SJSA1 (cell line): ENCODE results near the gene SART3. TPM values are rescaled to one million over a fixed set of nuclear protein-coding genes. Genes with fewer than 3 reads are reported as not detected.

Experiments
- DNase-seq, 2 experiments: peaks; one replicate each; pipeline ENCODE4 v3.0.0-alpha.2; 2015 to 2020; ENCODE audit warnings: low spot score in 2 of 2, low read depth in 1 of 2
- H3K27ac ChIP-seq: fragments of 250-450 bp; sonication (Bioruptor Pico); 2 replicates; pipeline ENCODE4 v1.5.1; 2020; ENCODE audit warnings: mild to moderate bottlenecking, moderate library complexity
- H3K27me3 ChIP-seq: fragments of 250-450 bp; sonication (Bioruptor Pico); replicated peaks from 2 replicates; pipeline ENCODE4 v1.5.1; 2020; ENCODE audit warnings: mild to moderate bottlenecking, moderate library complexity
- H3K36me3 ChIP-seq: fragments of 250-450 bp; sonication (Bioruptor Pico); 2 replicates; pipeline ENCODE4 v1.5.1; 2020; ENCODE audit warnings: mild to moderate bottlenecking
- H3K4me1 ChIP-seq: fragments of 250-450 bp; sonication (Bioruptor Pico); replicated peaks from 2 replicates; pipeline ENCODE4 v1.6.1; 2021; ENCODE audit warnings: mild to moderate bottlenecking
- H3K4me3 ChIP-seq: fragments of 250-450 bp; sonication (Bioruptor Pico); 2 replicates; pipeline ENCODE4 v1.5.1; 2020; ENCODE audit warnings: mild to moderate bottlenecking
- H3K9me3 ChIP-seq: fragments of 250-450 bp; sonication (Bioruptor Pico); replicated peaks from 2 replicates; pipeline ENCODE4 v1.5.1; 2020; ENCODE audit warnings: mild to moderate bottlenecking
- total RNA-seq: library from RNA; depleted of rRNA; stranded (reverse); fragments of >200 nt; shearing (Covaris generic); gene quantifications from 2 replicates; pipeline ENCODE4 v1.2.3, GENCODE V29; 2014

The SART3 gene
- total RNA-seq, 1 experiment from 2014 or later = 57.3 TPM

DNA sequence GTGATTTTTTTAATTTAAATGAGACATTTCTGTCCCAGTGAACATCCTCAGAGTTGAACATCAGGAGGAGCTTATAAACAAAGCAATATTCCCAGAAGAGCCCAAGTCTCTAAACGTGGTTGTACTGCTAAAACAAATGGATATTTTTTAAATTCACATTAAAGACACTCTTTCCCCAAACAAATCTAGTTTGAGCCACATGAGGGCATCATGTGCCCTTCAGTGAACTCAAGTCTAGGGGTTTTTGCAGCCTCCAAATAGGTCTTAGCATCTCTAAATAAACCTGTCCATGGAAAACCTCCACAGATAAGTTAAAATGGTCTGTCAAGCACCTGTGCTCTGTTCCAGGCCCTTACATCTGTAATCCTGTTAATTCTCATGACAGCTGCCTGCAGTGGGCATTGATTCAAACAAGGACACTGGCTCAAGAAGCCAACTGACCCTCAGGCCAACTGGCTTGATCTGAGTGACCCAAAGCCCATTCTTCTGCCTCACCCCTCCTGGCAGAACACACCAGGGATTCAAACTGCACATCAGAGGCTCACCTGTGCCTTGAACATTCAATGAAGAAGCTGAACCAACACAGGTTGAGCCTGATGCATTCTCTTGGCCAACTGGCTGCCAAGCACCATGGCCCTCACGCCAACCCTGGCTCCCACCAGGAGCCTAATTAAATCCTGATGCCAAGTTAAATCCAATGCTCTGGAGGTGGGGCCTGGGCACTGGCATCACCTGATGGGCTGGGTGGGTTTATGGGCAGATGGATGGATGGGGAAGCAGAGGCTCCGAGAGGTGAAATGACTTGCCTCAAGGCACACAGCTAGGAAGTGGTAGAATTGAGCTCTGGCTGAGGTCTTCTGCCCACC lies 10.0 kb upstream of the SART3 start:
- no peaks in the 10 kb centered on the region for H3K9me3 ChIP-seq
- H3K4me1 ChIP-seq = peaks cover 22% of the 10 kb centered on the region
- DNase-seq = peak; percentile 27 to 37
- H3K4me3 ChIP-seq = no peak overlapping the region
- H3K27me3 ChIP-seq = no peaks in the 10 kb centered on the region
- no peak overlapping the region for H3K27ac ChIP-seq
- peaks cover 40% of the 10 kb centered on the region for H3K36me3 ChIP-seq

DNA sequence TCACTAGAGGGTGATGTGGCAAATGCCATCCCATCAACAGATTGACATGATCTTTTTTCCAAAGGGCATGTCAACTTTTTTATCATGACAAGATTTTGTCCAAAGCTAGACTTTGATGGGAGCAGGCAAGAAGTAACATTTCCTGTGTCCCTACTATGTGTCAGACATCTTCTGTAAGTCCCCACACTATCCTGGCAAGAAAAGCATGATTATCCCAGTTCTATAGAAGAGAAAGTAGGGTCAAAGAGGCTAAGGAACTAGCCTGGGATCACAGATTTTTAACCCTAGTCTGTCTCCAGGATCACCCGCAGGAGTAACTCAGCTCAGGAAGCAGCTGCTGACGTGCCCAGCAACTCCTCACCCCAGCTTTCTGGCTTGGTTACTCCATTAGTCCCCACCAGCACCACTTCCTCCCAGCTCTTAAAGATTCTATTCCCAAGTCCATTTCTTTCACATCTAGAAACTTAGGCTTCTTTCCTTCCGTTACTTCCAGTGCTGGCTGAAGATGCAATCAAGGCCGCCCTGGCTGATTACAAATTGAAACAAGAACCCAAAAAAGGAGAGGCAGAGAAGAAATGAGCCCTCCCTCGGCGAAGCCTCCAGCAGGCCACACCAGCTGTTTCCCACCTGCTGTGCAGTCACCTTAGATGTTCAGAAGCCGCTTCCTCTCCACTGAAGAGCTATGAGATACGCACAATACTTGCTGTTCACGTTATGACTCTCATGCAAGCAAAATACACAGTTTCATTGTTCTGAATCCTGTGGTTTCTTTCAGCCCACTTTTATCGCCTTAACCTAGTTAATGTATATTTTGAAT lies 7.6 kb upstream of the SART3 start:
- DNase-seq = peak in 1 of 2 experiments; percentile 10
- peaks cover 61% of the 10 kb centered on the region for H3K36me3 ChIP-seq
- H3K9me3 ChIP-seq = no peaks in the 10 kb centered on the region
- H3K27me3 ChIP-seq = no peaks in the 10 kb centered on the region
- no peak overlapping the region for H3K27ac ChIP-seq
- no peak overlapping the region for H3K4me3 ChIP-seq
- peaks cover 29% of the 10 kb centered on the region for H3K4me1 ChIP-seq

DNA sequence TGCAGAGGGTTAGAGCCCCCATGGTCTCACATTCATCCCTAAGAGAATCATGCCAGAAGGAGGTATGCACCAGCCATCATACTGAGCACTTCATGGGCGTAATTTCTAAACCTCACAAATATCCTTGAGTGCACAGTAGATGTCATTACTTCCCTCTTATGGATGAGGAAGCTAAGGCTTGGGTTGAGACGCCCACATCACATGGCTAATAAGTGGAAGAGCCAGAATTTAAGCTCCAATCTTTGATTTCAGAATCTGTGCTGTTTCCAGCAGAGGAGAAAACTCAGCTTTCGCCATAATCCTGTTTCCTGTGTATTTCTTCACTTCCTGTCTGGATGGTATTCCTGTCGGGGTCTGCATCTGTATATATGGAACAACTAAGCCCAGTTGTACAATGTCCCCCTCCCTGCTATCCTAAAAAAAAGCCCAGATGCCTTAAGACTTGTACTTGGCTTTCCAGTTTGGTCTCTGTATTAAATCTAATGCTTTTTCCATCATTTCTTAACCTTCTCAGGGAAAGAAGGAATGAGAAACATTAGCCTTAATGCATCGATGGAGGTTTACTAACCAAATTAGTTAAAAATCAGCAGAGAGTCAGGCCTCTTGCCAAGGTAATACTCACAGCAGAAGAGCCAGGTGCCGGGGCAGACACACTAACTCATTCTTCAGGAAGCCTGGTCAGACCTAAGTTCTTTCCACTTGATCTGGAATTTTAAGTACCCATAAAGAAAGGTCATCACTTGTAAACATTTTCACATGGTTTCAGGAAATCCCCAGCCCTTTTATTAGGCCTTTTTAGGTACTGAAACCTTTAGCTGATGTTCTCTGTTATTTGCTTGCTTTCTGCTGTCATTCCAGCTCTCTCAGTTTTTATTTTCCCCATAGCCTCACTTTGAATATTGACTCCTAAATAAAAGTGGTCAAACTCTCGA lies 6.7 kb upstream of the SART3 start:
- H3K27ac ChIP-seq = no peak overlapping the region

DNA sequence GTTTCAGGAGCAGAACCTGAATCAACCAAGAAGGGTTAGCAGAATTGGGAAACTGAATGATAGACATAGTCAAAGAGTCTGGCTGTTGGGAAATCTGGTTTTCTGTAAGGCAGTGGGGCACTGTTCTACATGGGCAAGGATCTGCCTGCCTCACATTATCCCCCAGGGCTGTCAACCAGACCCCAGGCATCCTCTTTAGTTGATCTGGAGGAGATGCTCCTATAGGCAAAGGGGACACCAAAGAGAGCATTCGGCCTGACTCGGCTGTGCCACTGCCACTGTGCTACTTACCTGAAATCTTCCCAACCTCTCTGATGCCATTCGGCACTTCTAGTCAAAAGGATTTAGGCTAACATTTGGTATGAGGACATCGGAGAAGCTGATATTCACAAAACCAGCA lies 5.5 kb upstream of the SART3 start:
- Histone ChIP-seq H3K4me3 (no peak overlapping the region), H3K9me3 (no peaks in the 10 kb centered on the region), H3K27me3 (no peaks in the 10 kb centered on the region), H3K36me3 (peaks cover 61% of the 10 kb centered on the region), H3K27ac (no peak overlapping the region), H3K4me1 (peaks cover 17% of the 10 kb centered on the region)
- peak in 1 of 2 experiments; percentile 12 for DNase-seq

More for the DNA sequence above, 6.7 kb upstream of the SART3 start:
- H3K4me1 ChIP-seq = peaks cover 28% of the 10 kb centered on the region
- no peak for DNase-seq
- H3K27me3 ChIP-seq = no peaks in the 10 kb centered on the region
- H3K36me3 ChIP-seq = peaks cover 61% of the 10 kb centered on the region
- no peak overlapping the region for H3K4me3 ChIP-seq
- H3K9me3 ChIP-seq = no peaks in the 10 kb centered on the region

DNA sequence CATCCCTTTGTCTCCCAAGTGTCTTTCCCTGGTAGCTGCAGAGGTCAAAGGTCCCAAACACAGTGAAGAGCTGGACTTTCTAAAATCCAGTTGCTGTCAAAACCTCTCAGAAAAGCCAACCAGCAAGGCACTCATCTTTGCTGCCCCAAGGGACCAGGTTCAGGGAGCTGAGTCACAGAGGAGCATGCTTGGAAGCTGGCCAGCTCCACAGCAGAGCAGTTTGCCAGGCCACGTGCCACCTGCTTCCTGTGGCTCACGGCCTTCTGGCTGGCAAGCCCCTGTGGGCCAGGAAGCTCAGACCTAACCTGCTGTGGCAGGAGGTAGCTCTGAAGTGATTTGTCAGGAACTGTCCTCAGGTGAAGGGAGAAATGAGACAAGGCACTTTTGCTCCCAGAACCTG lies 5.0 kb upstream of the SART3 start:
- Histone ChIP-seq H3K4me3 (no peak overlapping the region), H3K27ac (no peak overlapping the region), H3K36me3 (peaks cover 61% of the 10 kb centered on the region), H3K9me3 (no peaks in the 10 kb centered on the region), H3K27me3 (no peaks in the 10 kb centered on the region), H3K4me1 (peaks cover 17% of the 10 kb centered on the region)
- peak; percentile 13 to 67 for DNase-seq

DNA sequence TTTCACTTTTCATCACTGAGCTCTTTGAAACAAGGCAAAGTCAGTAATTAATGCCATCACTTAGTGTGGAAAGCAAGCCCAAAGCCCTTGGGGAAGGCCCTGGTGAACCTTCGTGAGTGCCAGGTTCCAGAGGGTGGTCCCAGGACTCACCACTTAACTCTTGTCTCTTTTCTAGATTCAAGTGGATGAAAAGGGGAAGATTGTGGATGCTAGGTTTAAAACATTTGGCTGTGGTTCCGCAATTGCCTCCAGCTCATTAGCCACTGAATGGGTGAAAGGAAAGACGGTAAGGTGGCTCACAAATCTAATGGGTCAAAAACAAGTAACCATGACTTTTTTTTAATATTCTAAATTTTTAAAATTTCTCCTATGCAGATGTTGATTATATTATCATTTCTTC lies 4.2 kb upstream of the SART3 start:
- Histone ChIP-seq H3K4me1 (peaks cover 17% of the 10 kb centered on the region), H3K36me3 (peaks cover 64% of the 10 kb centered on the region), H3K27me3 (no peaks in the 10 kb centered on the region), H3K4me3 (no peak overlapping the region), H3K9me3 (no peaks in the 10 kb centered on the region), H3K27ac (no peak overlapping the region)
- peak in 1 of 2 experiments; percentile 10 for DNase-seq

DNA sequence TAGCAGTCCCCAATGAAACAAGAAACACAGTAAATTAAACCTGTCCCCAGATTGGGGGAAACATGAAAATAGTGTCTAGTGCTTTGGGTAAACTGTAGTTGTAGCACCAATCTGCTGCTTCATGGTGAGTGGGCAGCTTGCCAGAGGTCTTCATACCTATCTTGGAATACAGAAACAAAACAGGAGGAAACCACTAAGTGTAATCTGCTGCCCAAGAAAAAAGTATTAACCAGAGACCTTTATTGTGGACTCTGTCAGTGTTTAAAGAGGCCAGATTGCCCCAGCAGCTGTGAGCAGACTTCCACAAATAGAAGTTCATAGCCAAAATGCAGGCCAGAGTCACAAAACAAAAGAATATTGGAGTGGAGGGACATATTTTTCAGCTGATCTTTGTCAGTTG lies 3.8 kb upstream of the SART3 start:
- no peaks in the 10 kb centered on the region for H3K27me3 ChIP-seq
- H3K4me1 ChIP-seq = peaks cover 21% of the 10 kb centered on the region
- peaks cover 62% of the 10 kb centered on the region for H3K36me3 ChIP-seq
- peak in 1 of 2 experiments; percentile 20 for DNase-seq
- H3K9me3 ChIP-seq = no peaks in the 10 kb centered on the region
- H3K4me3 ChIP-seq = no peak overlapping the region
- no peak overlapping the region for H3K27ac ChIP-seq

DNA sequence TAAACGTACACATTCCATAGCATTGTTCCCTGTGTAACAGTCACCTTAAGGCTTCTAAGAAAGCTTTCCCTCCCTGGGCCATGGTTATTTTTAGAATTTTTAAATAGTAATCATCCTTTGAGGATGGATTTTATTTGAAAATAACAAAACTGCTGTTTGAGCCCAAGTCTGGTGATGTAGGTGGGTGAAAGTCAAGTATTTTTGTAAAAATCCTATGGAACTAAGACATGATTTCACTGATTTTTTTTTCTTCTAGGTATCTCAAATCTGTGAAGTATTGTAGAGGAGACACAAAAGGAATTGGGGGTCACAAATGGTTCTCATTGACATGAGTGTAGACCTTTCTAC lies 2.8 kb upstream of the SART3 start:
- H3K9me3 ChIP-seq = no peaks in the 10 kb centered on the region
- DNase-seq = no peak
- no peaks in the 10 kb centered on the region for H3K27me3 ChIP-seq
- H3K27ac ChIP-seq = peak overlapping the region; percentile 31
- H3K36me3 ChIP-seq = peaks cover 54% of the 10 kb centered on the region
- H3K4me1 ChIP-seq = peaks cover 22% of the 10 kb centered on the region
- no peak overlapping the region for H3K4me3 ChIP-seq

DNA sequence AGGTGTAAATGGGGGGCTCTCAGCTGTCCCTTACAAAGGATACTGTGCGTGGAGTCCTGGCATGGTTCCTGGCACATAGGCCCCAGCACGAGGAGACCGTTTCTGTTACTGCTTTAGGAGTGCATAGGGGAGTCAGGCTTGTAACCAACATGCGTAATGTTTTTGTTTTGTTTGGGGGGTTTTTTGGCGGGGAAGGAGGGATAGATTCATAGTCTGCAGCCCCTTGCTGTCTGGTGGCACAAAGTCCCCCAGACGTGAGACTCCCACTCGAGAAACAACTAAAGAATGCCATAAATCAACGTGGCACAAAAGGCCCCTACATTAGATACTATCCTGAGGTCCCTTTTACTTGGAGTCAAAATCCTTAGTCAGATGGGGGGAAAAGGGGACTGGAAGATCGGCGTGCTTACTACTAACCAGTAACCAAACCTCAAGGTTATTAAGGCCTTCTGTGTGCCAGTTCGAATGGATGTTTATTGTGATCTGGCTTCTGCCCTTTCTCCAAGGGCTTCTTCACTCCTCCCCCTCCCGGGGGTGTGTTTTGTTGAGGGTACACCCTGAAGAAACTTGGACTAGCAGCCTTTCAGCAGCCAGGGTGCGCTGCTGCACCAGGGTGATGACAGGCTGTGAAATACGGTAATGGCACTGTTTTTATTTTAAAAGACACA lies 2.3 kb upstream of the SART3 start:
- DNase-seq = peak; percentile 84 to 92
- Histone ChIP-seq H3K27ac (peak overlapping the region; percentile 31; the same call in 1 of the 2 replicates), H3K27me3 (no peaks in the 10 kb centered on the region), H3K4me3 (peak overlapping the region; percentile 75), H3K4me1 (peaks cover 22% of the 10 kb centered on the region), H3K9me3 (no peaks in the 10 kb centered on the region), H3K36me3 (peaks cover 49% of the 10 kb centered on the region)

DNA sequence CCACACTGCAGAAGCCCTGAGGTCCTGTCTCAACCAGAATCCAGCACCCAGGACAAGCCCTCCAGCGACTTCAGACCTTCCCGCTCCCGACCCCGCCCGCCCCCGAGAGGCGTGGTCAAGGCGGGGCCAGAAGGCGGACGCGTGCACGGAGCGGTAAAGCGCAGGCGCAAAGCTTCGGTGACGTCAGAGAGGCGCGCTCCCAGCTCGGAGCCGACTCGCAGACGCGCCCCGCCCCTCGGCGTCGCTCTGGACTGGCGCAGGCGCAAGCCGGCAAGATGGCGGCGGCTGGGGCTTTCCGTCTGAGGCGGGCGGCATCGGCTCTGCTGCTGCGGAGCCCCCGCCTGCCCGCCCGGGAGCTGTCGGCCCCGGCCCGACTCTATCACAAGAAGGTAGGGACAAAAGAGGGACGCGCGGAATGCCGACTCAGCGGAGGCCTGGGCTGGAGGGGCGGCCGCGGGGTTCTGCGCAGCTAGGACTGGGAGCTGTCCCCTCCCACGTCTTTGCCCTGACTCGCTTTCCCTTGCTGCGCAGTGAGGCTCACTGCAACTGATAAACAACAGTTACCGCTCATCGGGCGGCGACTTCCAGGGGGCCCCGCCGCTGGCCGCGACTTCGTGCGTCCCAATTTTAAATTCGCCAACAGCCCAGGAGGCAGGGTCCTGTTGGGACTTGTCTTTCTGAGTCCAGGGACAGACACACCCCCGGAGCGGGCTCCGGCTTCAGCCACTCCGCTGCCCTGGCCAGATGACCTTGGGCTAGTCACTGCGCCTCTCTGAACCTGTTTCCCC lies 1.6 kb upstream of the SART3 start, which contains the start of gene ISCU:
ISCU (plus strand) TSS at position 249 of the 788 bp plus-strand sequence; CDS start at position 276, 27 bp downstream.
- Histone ChIP-seq H3K36me3 (peaks cover 41% of the 10 kb centered on the region), H3K9me3 (no peaks in the 10 kb centered on the region), H3K27ac (peak within 1 kb of the TSS; percentile 98), H3K4me3 (peak within 1 kb of the TSS; percentile 75), H3K4me1 (peaks cover 22% of the 10 kb centered on the region), H3K27me3 (no peaks in the 10 kb centered on the region)
- peak; percentile 96 to 97 for DNase-seq

DNA sequence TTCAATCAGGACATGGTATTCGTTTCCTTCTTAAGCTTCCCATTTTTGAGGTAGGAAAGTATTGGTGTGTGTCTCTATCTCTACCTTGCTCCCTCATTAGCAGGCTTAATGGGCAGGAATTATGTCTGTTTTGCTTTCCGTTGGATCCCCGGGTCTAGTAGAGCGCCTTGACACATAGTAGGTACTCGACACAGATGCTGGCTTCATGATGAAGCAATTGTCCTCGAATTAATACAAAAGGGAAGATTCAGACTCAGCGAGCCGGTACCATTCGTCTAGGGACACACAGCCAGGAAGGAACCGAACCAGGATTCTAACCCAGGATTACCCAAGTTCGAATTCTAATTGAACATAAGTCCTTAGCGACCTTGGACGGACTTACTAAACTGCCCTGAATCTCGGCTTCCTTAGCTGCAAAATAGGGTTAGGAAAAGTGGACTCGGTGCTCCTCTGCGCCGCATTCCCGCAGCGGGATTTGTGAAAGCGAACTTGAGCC lies 927 bp upstream of the SART3 start:
- H3K27ac ChIP-seq = peak overlapping the region; percentile 98
- H3K27me3 ChIP-seq = no peaks in the 10 kb centered on the region
- peak in 1 of 2 experiments; percentile 25 for DNase-seq
- H3K36me3 ChIP-seq = peaks cover 38% of the 10 kb centered on the region
- peak overlapping the region; percentile 75 for H3K4me3 ChIP-seq
- H3K9me3 ChIP-seq = no peaks in the 10 kb centered on the region
- H3K4me1 ChIP-seq = peaks cover 22% of the 10 kb centered on the region

DNA sequence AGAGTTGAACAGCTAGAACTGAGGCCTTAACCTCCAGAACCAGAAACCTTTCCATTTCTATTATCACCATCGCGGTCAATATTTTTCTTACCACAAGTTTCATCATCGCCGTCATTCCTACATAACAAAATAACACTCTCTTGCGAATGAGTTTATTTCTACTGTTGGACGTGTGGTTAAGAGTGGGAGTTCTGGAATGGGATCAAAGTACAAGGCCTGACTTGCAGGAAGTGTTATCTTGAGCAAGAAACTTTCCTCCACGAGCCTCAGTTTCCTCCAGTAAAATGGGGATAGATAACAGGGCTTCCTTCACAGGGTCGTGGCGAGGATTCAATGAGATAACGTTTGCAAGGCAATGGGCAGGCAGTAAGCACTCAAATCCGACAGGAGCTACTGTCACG lies 652 bp downstream of the SART3 start:
- Histone ChIP-seq H3K4me3 (peak overlapping the region; percentile 75), H3K4me1 (peaks cover 16% of the 10 kb centered on the region), H3K27ac (peak overlapping the region; percentile 98), H3K9me3 (no peaks in the 10 kb centered on the region), H3K36me3 (peaks cover 33% of the 10 kb centered on the region), H3K27me3 (no peaks in the 10 kb centered on the region)
- no peak for DNase-seq
